Measurements from ENCODE around the gene DNASE1L3. TPM values are rescaled to one million over a fixed set of nuclear protein-coding genes. Genes with fewer than 3 reads are reported as not detected.
"Not testable (repeated sequence)": the region's sequence is repeated elsewhere in the genome, so short reads cannot be mapped to it uniquely, and the experiment has no call there.

DNASE1L3 gene
- total RNA-seq, 2 experiments from 2014 or later, result not detected

DNA sequence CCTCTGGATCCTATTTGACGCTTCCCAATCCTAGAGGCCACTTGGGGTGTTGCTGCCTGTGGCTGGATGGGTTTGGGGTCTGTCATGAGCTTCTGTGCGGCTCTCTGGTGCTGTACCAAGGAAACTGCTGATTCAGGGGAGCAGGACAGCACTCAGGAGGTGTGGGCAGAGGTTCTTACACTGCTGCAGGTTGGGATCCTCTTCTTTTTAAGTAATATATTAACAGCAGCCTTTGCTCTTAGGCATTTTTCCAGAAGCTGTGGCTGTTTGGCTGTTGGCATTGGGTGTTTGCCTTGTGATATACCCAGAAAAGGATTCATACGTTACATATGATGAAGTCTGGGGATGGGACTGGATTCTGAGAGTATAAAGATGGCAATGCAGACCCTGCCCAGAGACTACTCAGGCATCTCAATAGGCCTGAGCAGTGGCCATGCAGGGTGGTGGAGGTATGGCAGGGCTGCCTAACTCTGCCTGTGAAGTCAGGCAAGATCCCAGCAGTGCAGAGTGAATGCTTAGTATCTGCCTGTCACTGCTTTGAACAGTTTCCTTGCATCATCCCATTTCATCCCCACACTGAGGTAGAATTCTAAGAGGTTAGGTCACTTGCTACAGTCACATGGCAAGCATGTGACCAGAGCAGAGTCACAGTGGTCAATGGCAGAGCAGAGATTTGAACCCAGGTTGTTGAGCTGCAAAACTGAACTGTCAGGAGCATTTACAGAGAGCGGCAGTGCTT is 30.7 kb upstream of the DNASE1L3 start:
- no peaks in the 10 kb centered on the region for H3K36me3 Mint-ChIP-seq
- no peak overlapping the region for H3K27ac Mint-ChIP-seq
- no peaks in the 10 kb centered on the region for H3K27me3 Mint-ChIP-seq
- no peak overlapping the region for H3K4me3 Mint-ChIP-seq
- peaks cover 17% of the 10 kb centered on the region for H3K4me1 Mint-ChIP-seq
- no peak for DNase-seq
- H3K9me3 Mint-ChIP-seq, result no peaks in the 10 kb centered on the region

DNA sequence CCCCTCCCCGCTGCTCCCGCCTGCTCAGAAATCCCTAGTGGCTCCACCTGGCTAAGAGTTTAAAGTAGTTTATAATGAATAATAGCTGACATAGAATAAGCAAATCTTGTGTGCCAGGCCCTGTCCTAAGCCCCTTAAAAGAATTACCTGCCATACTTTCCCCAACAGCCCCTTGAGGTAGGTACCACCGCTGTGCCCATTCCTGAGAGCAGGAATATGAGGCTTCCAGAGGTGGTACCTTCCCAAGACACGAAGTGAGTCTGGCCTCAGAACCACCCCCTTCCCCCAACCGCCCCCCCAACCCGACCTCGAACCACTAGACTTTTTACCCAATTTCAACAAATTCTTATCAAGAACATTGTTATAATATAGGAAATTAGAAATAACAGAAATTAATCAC is 28.1 kb upstream of the DNASE1L3 start:
- Mint-ChIP-seq H3K4me1 (peaks cover 21% of the 10 kb centered on the region), H3K9me3 (no peaks in the 10 kb centered on the region), H3K27ac (no peak overlapping the region), H3K27me3 (peaks cover 9% of the 10 kb centered on the region), H3K4me3 (peak overlapping the region; percentile 89), H3K36me3 (no peaks in the 10 kb centered on the region)
- DNase-seq, result no peak

GRCh38 chr3:58237941-58238681 is 27.3 kb upstream of the DNASE1L3 start:
- Mint-ChIP-seq H3K27ac (peak overlapping the region; percentile 77), H3K4me3 (peak overlapping the region; percentile 89), H3K4me1 (peaks cover 21% of the 10 kb centered on the region)

GRCh38 chr3:58237238-58237940 is 26.6 kb upstream of the DNASE1L3 start, which contains the start of gene ABHD6:
TSS of gene ABHD6 (plus strand) at chr3:58237792. CDS start at chr3:58256587, 18,795 bp downstream.
- Mint-ChIP-seq H3K4me3 (peak within 1 kb of the TSS; percentile 89), H3K9me3 (no peaks in the 10 kb centered on the region), H3K36me3 (no peaks in the 10 kb centered on the region), H3K27ac (peak within 1 kb of the TSS; percentile 77), H3K4me1 (peaks cover 21% of the 10 kb centered on the region), H3K27me3 (peaks cover 19% of the 10 kb centered on the region)
- DNase-seq, result peak; percentile 86

More at GRCh38 chr3:58237941-58238681, 27.3 kb upstream of the DNASE1L3 start:
- no peaks in the 10 kb centered on the region for H3K9me3 Mint-ChIP-seq
- H3K27me3 Mint-ChIP-seq, result peaks cover 14% of the 10 kb centered on the region
- peak; percentile 39 for DNase-seq
- no peaks in the 10 kb centered on the region for H3K36me3 Mint-ChIP-seq

DNA sequence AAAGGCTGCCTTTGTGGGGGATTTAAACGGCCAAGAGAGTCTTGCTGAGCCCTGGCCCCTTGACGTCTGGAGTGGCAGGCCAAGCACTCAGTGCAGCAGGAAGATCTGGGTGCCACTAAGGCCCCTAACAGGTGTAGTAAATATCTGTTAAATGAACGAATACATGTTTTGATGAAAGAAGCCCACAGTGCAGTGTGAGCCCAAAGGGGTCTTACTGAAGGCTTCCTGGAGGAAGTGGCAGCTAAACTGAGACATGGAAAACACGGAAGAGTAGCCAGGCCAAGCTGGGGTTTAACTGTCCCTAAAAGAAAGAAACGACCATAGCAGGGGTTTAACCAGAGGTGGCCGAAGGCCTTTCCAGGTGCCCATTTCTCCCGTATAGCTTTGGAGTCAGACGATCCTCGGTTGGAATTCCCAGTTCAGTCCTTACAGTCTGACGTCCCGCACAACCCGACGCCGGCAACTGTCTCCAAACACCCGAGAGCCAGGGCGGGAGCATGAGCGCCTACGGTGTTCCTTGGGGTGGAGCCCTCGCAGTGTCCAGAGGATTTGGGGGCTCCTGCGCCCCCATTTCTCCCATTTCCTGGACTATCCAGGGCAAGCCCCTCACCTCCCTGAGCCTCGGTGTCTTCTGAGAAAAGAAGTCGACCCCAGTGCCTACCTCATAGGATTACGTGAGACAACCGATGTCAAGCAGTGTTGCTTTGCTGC is 25.9 kb upstream of the DNASE1L3 start:
- no peak for DNase-seq
- Mint-ChIP-seq H3K27ac (peak overlapping the region; percentile 68), H3K36me3 (no peaks in the 10 kb centered on the region), H3K4me3 (peak overlapping the region; percentile 85), H3K9me3 (no peaks in the 10 kb centered on the region), H3K27me3 (peaks cover 26% of the 10 kb centered on the region), H3K4me1 (peaks cover 21% of the 10 kb centered on the region)

GRCh38 chr3:58235970-58236369 is 25.2 kb upstream of the DNASE1L3 start:
- H3K4me1 Mint-ChIP-seq, result peaks cover 18% of the 10 kb centered on the region
- no peak overlapping the region for H3K27ac Mint-ChIP-seq
- H3K9me3 Mint-ChIP-seq, result no peaks in the 10 kb centered on the region
- peaks cover 33% of the 10 kb centered on the region for H3K27me3 Mint-ChIP-seq
- DNase-seq, result no peak
- no peak overlapping the region for H3K4me3 Mint-ChIP-seq
- no peaks in the 10 kb centered on the region for H3K36me3 Mint-ChIP-seq

- Mint-ChIP-seq H3K27me3 (peaks cover 43% of the 10 kb centered on the region), H3K4me1 (peaks cover 15% of the 10 kb centered on the region), H3K4me3 (no peak overlapping the region), H3K27ac (no peak overlapping the region), H3K36me3 (no peaks in the 10 kb centered on the region), H3K9me3 (no peaks in the 10 kb centered on the region)
- no peak for DNase-seq
Observed at GRCh38 chr3:58234516-58234931, 23.8 kb upstream of the DNASE1L3 start.

- Mint-ChIP-seq H3K27ac (no peak overlapping the region), H3K4me1 (peaks cover 5% of the 10 kb centered on the region), H3K4me3 (no peak overlapping the region), H3K9me3 (no peaks in the 10 kb centered on the region), H3K27me3 (peaks cover 43% of the 10 kb centered on the region), H3K36me3 (no peaks in the 10 kb centered on the region)
- DNase-seq, result no peak
Observed at GRCh38 chr3:58231666-58232065, 20.9 kb upstream of the DNASE1L3 start.

DNA sequence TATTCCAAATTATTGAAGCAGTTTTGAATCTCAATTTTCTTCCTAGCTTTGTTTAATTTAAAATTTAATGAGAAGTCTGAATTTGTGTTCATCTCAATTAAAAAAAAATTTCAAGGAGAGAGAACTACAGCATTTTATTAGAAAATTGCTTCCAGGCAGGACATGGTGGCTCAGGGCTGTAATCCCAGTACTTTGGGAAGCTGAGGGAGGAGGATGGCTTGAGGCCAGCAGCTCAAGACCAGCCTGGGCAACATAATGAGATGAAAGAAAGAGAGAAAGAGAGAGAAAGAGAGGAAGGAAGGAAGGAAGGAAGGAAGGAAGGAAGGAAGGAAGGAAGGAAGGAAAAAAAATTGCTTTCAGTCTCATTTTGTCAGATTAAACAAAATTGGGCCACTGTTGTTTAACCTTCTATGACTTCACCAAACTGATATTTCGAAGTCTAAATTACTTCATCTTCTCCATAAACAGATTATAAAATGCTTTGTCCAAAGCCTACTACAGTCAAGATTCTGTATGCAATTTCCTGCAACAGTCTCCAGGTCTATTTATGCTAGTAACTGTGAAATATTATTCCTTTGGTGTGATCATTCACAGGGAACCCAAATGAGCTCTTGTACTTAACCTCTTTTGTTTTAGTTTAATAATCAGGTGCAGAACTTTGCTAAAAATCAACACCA is 20.2 kb upstream of the DNASE1L3 start:
- H3K4me3 Mint-ChIP-seq, result no peak overlapping the region
- H3K27me3 Mint-ChIP-seq, result peaks cover 43% of the 10 kb centered on the region
- peaks cover 2% of the 10 kb centered on the region for H3K4me1 Mint-ChIP-seq
- H3K27ac Mint-ChIP-seq, result no peak overlapping the region
- no peak for DNase-seq
- no peaks in the 10 kb centered on the region for H3K9me3 Mint-ChIP-seq
- no peaks in the 10 kb centered on the region for H3K36me3 Mint-ChIP-seq

- H3K27ac Mint-ChIP-seq, H3K4me3 Mint-ChIP-seq, H3K4me1 Mint-ChIP-seq, DNase-seq, H3K9me3 Mint-ChIP-seq, H3K36me3 Mint-ChIP-seq: not testable (repeated sequence)
- peaks cover 29% of the 10 kb centered on the region for H3K27me3 Mint-ChIP-seq
Observed at GRCh38 chr3:58227933-58228332, 17.2 kb upstream of the DNASE1L3 start.

DNA sequence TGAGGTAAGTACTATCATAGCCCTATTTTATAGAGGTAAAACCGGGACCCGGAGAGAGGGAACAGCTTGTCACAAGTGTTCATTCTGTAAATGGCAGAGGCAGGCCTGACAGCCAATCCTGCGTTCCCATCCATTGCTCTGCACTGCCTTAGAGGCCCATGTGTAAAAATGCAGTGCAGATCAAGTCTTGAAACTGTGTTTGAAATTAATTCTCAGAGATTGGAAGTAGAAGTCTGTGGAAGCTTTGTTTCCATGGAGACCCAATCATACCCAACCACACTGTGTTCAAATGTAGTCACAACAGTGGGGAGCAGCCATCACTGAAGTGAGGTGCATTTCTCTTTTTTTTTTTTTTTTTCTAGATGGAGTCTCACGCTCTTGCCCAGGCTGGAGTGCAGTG is 13.1 kb upstream of the DNASE1L3 start:
- Mint-ChIP-seq H3K36me3 (no peaks in the 10 kb centered on the region), H3K27ac (no peak overlapping the region), H3K4me3 (no peak overlapping the region), H3K4me1 (peaks cover 4% of the 10 kb centered on the region), H3K27me3 (no peaks in the 10 kb centered on the region), H3K9me3 (no peaks in the 10 kb centered on the region)
- DNase-seq, result no peak

DNA sequence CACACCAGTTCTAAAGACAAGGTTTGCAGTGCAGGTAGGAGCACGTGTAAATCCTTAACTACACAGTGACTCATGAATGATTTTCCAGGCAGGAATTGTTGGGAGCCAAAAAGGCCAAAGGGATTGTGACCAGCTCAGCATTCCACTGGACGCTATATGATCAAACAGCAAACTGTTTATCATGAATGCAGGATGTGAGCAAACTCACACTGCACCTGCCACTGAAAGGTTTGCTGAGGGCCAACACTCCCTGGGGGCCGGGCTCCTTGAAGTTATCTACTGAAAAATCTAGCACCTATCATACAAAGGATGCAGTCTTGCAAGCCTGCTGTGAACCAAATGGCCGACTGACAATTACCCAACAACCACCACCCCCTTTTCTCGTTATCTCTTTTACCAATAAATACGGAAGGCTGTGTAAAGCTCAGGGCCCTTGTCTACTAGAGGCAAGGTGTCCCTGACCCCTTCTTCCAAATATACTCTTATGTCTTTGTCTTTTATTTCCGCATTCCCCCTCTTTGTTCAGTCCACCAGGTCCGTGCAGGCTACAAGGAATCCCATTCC is 11.5 kb upstream of the DNASE1L3 start:
- Mint-ChIP-seq H3K27me3 (no peaks in the 10 kb centered on the region), H3K4me3 (no peak overlapping the region), H3K27ac (no peak overlapping the region), H3K36me3 (no peaks in the 10 kb centered on the region), H3K9me3 (no peaks in the 10 kb centered on the region), H3K4me1 (peaks cover 10% of the 10 kb centered on the region)
- no peak for DNase-seq

GRCh38 chr3:58218904-58219303 is 8.1 kb upstream of the DNASE1L3 start:
- peaks cover 31% of the 10 kb centered on the region for H3K4me1 Mint-ChIP-seq
- H3K27me3 Mint-ChIP-seq, result no peaks in the 10 kb centered on the region
- no peak overlapping the region for H3K27ac Mint-ChIP-seq
- no peaks in the 10 kb centered on the region for H3K9me3 Mint-ChIP-seq
- no peak overlapping the region for H3K4me3 Mint-ChIP-seq
- DNase-seq, result no peak
- no peaks in the 10 kb centered on the region for H3K36me3 Mint-ChIP-seq

DNA sequence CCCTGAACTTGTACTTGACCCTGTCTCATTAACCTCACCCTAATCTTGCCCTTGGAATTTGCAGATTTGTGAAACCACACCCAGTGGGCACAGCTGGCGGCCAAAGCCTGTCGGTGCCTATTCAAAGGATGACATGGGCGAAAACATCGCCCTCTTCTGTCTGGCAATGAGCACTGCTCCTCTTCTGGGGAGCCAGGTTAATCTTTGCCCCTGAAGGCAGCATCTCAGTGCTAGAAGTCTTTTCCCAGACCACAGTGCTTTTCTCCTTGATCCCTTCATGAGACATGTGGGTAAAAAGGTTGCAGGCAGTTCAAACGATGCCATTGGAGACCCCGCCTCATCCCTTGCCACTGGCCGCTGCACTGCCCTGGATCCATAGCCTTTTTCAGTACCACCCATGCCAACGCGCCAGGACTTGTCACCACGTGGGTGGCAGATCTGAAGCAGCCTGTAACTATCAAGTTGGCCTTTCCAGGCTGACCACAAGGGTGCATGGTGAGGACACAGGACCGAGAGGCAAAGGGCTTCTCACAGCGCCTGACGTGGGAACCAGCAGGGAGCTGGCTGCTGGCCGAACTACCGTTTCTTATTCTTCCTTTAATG is 6.5 kb upstream of the DNASE1L3 start:
- peak; percentile 64 for DNase-seq
- Mint-ChIP-seq H3K27me3 (no peaks in the 10 kb centered on the region), H3K36me3 (no peaks in the 10 kb centered on the region), H3K4me3 (no peak overlapping the region), H3K9me3 (no peaks in the 10 kb centered on the region), H3K4me1 (peaks cover 31% of the 10 kb centered on the region), H3K27ac (no peak overlapping the region)
